AG09319 (cell line): ENCODE results near the gene PXMP4.

Experiments
- DNase-seq: peaks from one replicate; pipeline ENCODE4 v3.0.0-alpha.2; 2010; ENCODE audit warnings: low read depth; ENCODE audit errors: extremely low read depth
- TF ChIP-seq, protein P1 (sequence below): IDR thresholded peaks from 2 replicates; pipeline ENCODE4 v1.5.1; 2011; ENCODE audit warnings: low read depth, mild to moderate bottlenecking, inconsistent platforms, low read length, moderate library complexity

PXMP4 gene

DNA sequence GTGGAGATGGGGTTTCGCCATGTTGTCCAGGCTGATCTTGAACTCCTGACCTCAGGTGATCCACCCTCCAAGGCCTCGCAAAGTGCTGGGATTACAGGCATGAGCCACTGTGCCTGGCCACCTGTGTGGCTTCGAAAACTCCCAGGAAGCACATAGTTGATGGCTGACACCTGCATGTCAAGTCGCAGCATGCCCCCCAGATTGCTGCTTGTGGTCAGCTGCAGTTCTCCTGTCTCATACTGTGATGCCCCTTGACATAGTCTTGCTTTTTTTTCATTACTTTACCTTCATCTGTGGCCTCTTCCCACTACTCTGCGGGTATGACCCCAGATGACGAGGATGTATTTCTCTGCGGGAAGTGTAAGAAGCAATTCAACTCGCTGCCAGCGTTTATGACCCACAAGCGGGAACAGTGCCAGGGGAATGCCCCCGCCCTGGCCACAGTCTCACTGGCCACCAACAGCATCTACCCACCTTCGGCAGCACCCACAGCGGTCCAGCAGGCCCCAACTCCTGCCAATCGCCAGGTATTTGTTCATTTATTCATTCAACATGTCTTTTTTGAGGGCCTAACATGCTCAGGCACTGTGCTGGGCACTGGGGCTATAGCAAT, 24.8 kb upstream of the PXMP4 start:
- no peak for DNase-seq
- TF ChIP-seq, protein P1, sequence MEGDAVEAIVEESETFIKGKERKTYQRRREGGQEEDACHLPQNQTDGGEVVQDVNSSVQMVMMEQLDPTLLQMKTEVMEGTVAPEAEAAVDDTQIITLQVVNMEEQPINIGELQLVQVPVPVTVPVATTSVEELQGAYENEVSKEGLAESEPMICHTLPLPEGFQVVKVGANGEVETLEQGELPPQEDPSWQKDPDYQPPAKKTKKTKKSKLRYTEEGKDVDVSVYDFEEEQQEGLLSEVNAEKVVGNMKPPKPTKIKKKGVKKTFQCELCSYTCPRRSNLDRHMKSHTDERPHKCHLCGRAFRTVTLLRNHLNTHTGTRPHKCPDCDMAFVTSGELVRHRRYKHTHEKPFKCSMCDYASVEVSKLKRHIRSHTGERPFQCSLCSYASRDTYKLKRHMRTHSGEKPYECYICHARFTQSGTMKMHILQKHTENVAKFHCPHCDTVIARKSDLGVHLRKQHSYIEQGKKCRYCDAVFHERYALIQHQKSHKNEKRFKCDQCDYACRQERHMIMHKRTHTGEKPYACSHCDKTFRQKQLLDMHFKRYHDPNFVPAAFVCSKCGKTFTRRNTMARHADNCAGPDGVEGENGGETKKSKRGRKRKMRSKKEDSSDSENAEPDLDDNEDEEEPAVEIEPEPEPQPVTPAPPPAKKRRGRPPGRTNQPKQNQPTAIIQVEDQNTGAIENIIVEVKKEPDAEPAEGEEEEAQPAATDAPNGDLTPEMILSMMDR = no peak

DNA sequence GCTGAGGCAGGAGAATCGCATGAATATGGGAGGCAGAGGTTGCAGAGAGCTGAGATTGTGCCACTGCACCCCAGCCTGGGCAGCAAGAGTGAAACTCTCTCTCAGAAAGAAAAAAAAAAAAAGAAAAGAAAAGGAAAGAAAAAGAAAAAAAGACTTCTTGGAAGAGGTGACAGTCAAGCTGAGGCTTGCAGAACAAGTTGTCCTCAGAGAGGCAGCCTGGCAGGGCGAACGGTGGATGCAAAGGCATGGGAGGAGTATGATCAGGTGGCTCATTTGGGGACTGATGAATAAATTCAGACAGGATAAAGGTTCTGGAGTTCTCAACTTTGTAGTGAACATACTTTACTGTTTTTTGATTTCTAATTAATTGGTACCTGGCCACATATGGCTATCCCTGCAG, 24.1 kb upstream of the PXMP4 start:
- DNase-seq = no peak

DNA sequence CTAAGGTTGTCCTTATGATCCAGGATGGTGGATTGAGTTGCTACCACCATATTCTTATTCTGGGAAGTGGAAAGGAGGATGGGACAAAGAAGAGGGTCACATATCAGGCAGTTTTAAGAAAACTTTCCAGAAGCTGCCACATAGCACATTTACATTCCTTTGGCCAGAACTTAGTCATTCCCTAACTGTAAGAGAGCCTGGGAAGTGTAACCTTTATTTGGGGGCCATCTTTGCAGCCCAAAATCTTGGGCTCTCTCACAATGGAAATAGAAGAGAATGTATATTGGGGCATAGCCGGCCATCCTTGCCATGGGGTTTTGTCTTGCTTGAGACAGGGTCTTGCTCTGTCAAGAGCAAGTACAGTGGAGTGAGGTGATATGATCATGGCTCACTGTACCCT, 20.1 kb upstream of the PXMP4 start:
- TF ChIP-seq, protein P1 = no peak
- DNase-seq = no peak

More for the DNA sequence above, 24.1 kb upstream of the PXMP4 start:
- TF ChIP-seq, protein P1 = no peak

DNA sequence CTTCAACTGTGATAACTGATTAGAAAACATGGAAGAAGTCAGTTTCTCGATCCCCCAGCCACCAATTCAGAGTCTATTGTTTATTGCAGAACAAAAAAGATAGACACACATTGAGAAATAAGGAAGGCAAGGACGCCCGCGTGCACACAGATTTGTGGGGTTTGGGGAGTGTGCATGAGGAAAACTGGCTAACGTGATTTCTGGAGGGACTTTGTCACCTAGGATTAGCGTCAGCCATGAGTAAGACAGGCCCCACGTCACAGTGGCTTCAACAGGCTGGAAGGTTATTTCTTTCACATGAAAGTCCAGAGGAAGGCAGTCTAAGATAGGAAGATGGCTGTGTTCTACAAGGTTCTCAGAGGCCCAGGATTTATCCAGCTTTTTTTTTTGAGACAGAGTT, 19.4 kb upstream of the PXMP4 start:
- TF ChIP-seq, protein P1 = no peak

DNA sequence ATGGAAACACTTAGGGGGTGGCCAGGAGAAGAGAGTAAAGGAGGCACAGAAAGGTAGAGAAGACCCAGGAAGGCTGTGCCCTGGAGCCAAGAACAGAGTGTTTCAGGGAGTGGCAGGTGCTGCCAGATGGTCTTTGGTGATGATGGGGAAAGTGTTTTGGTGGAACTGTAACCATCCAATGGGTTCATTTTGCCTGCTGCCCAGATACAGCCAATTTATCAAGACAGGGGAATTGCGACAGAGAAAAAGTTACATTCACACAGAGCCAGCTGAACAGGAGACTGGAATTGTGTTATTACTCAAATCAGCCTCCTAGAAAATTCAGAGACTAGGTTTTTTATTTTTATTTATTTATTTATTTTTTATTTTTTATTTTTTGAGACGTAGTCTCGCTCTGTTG, 16.9 kb upstream of the PXMP4 start:
- TF ChIP-seq, protein P1 = no peak
- no peak for DNase-seq

More for the DNA sequence above, 19.4 kb upstream of the PXMP4 start:
- no peak for DNase-seq

DNA sequence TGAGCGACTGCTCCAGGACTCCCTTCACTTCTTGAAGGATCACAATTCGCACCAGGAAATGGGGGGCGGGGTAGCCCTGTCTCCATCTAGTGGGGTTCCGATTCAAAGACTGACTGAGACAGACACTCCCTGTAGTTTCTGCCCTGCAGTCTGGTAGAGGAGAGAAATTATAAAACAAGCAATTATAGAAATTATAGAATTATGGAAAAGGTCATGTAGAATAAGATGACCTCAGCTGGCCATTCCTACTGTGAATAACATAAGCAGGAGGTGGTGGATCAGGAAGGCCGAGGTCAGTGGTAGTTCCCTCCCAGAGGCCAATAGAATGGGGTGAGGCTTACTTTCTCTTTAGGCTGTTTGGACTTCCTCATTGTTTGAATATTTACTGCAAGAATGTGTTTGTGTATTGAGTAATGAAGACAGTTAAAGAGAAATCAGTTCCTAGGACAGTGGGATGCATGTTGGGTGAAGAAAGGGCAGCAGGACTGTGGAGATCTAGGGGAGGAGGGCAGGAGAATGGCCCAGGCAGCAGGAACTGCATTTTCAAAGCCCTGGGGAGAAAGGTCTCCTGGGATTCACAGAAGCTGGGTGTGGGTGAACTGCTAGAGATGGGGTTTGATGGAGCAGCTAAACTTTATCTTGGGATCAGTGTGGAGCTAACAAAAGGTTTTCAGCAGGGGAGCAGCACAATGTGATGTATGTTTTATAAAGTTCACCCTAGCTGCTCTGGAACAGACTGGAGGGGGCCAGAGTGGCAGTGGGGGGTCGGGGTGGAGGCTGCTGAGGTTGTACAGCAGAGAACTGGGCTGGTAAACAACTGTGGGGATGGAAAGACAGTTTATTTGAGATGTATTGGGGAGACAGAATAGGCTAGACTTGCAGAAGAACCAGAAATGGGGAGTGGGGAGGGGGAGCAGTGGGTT, 13.8 kb upstream of the PXMP4 start:
- DNase-seq = peak; percentile 44
- TF ChIP-seq, protein P1 = no peak
